ENCODE results near the gene CRADD.
"Not testable (repeated sequence)": the region's sequence is repeated elsewhere in the genome, so short reads cannot be mapped to it uniquely, and the experiment has no call there.

CRADD gene

DNA sequence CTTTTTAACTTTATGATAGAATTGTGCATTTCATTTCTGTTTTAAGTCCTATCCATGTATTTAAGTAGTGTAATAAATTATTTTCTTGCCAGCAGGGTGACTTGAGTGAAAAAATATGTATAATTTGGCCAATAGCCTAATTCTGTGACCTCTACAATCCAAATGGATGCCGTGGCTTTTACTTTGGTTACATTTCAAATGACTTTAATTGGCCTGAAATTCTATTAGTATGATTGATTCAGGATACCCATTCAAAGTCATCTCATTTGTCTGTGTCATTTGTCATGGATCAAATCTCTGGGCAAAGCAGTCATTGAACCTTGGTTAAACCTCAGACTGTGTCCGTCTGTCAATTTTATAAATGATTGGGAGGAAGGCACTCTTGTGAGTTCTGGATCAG is 29.6 kb downstream of the CRADD start:
- no peak for DNase-seq (ENCODE audit: low spot score)

GRCh38 chr12:93707836-93708235 is 30.7 kb downstream of the CRADD start:
- no peak for DNase-seq (ENCODE audit: low spot score)

- no peak for DNase-seq (ENCODE audit: low spot score)
Observed at GRCh38 chr12:93708952-93709351, 31.8 kb downstream of the CRADD start.

GRCh38 chr12:93709386-93709785 is 32.2 kb downstream of the CRADD start:
- no peak for DNase-seq (ENCODE audit: low spot score)

GRCh38 chr12:93710574-93710926 is 33.4 kb downstream of the CRADD start:
- no peak for DNase-seq (ENCODE audit: low spot score)

DNA sequence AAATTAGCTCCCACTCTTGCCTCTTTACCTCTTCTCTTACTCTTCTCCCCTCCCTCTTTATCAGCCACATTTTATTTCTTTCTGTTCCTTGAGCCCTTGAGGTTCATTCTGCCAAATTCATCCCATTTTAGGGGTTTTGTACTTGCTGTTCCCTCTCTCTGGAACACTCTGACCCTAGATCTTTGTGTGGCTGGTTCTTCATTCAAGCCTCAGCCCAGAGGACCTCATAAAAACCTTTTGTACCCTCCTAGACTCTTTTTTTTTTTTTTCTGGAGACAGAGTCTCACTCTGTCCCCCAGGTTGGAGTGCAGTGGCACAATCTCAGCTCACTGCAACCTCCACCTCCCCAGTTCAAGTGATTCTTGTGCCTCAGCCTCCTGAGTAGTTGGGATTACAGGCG is 34.3 kb downstream of the CRADD start:
- DNase-seq (ENCODE audit: low spot score): not testable (repeated sequence)

DNA sequence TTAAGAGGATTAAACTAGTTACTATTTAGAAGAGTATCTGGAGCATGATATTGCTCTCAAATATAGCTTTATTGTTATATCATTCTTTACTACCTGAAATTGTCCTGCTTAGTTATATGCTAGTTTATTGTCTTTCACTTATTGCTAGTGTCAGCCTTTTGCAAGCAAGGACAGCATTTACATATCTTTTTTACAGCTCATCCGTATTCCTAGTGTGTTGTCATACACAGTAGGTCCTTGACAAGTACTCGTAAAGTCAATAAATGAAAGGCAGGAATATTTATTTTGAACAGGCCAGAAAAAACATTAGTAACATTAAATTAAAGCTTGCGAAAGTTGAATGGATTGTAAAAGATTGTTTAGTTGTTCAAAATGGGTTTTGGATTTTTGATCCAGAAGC is 35.0 kb downstream of the CRADD start:
- no peak for DNase-seq (ENCODE audit: low spot score)

DNA sequence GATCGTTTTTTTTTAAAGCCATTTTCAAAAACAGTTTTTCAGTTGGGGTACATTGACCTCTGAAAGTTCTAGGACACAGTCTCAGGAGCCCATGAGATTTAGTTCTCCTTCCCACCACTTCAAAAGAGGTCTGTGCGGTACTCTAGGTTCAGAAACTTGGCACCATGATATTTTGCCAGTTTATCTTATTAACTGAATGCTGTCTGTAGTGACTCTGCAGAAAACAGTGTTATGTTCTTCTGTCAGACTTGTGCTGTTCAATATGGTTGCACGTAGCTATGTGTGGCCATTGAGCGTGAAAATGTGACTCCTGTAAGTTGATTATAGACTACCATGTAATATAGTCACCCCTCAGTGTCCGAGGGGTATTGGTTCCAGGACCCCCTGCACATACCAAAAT is 35.9 kb downstream of the CRADD start:
- DNase-seq (ENCODE audit: low spot score): no peak

- no peak for DNase-seq (ENCODE audit: low spot score)
Observed at GRCh38 chr12:93713800-93714199, 36.6 kb downstream of the CRADD start.

- DNase-seq (ENCODE audit: low spot score): no peak
Observed at GRCh38 chr12:93714382-93714781, 37.2 kb downstream of the CRADD start.

DNA sequence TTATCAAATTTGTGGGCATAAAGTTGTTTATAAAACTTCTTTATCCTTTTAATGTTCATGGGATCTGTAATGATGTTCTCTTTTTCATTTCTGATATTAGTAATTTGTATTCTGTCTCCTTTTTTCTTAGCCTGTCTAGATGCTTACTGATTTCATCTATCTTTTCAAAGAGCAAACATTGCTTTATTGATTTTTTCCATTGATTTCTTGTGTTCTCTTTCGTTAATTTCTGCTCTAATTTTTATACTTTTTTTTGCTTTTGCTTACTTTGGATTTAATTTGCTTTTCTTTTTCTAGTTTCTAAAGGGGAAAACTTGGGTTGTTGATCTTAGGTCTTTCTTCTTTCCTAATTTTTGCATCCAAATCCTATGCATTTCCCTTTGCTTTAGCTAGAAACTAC is 42.5 kb downstream of the CRADD start:
- no peak for DNase-seq (ENCODE audit: low spot score)

- no peak for DNase-seq (ENCODE audit: low spot score)
Observed at GRCh38 chr12:93720559-93720958, 43.4 kb downstream of the CRADD start.

DNA sequence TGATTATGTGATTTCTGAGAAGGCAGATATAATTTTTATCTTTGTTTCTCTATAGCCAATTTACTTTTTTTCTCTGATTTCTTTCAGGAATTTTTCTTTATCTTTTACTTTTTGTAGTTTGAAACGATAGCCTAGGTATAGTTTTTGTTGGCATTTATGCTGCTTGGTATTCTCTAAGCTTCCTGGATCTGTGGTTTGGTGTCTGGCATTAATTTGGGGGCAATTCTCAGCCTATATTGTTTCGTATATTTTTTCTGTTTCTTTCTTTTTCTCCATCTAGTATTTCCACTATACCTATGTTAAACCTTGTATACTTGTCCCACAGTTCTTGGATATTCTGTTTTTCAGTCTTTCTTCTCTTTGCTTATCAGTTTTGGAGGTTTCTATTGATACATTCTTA is 45.0 kb downstream of the CRADD start:
- no peak for DNase-seq (ENCODE audit: low spot score)

GRCh38 chr12:93722835-93723567 is 45.8 kb downstream of the CRADD start:
- no peak for DNase-seq (ENCODE audit: low spot score)

DNA sequence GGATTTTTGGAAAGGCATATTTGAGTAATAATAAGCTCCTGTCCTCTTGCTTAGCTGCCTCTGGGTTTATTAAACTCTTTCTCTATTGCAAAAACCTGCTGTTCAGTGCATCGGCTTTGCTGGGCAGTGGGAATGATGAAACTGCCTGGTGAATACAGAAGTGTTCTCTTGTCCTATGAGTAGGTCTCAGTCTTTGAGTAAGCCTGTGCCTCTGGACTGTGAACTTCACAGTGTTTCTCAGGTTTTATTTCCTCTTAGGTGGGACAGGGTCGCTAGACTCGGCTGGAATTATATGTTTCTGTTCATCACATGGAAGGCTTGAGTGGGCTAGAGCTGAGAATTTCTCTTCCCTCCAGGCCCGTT is 46.4 kb downstream of the CRADD start:
- no peak for DNase-seq (ENCODE audit: low spot score)

- DNase-seq (ENCODE audit: low spot score): no peak
Observed at GRCh38 chr12:93725531-93725930, 48.4 kb downstream of the CRADD start.

GRCh38 chr12:93727195-93727811 is 50.1 kb downstream of the CRADD start:
- DNase-seq (ENCODE audit: low spot score): no peak

DNA sequence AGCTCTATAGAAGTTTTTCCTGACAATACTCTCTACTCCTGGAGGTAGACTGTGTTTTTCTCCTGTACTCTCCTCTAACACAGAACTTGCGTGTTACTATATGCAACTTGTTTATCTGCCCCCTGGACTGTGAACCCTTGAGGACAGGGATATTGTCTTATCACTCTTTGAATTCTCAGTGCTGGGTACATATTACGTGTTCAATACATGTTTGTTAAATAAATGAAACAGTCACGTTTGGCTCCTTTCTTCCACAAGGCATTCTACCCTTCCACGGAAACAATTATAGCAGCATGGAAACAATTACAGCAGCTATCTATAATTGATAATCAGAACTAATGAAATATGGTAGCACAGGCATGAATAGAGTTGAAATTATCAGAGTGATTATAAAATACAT is 50.7 kb downstream of the CRADD start:
- no peak for DNase-seq (ENCODE audit: low spot score)

DNA sequence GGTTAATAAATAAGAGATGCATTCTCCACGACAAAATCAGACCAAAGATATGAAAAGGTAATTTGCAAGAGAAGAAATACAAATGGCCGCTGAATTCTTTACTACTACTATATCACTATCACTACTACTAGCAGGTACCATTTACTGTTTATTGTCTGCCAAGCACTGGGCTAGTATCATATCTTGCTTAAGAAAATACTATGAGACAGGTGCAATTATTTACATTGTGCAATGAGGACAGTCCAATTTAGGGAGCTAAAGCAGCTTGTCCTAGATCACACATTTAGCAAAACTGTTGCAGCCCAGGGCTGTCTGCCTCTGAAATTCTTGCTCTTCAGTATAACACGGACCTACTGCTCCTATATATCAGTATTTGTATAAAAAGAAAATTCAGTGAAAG is 52.8 kb downstream of the CRADD start:
- no peak for DNase-seq (ENCODE audit: low spot score)

DNA sequence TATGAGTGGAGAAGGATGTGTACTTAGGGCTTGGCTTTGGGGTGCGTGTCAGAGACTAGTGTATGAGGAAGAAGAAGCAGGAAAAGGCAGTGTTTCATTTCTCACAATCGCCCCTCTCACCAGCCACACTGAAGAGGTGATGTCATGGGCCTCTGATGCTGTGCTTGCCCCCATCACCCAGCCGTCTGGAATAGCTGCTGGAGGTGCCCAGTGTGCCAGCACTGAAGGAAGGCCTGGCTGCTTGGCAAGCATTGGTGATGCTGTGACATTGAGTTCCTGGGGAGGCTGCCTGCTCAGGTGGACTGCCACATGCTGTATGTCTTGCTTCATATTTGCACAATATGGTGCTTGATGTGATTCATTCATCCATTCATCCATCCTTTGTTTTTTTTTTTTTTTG is 56.2 kb downstream of the CRADD start:
- DNase-seq (ENCODE audit: low spot score): no peak

DNA sequence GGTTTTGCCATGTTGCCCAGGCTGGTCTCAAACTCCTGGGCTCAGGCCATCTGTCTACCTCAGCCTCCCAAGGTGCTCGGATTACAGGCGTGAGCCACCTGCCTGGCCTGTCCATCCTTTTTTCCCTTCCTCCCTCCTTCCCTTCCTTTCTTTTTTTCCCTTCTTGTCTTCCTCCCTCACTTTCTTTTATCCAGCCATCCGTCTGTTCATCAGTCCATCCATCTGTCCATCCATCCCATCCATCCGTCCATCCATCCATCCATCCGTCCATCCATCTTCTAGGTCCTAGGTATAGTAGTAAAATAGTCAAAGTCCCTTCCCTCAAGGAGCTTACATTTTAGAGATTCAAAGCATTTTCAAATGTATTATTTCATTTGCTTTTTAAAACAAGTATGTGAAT is 56.8 kb downstream of the CRADD start:
- DNase-seq (ENCODE audit: low spot score): no peak

GRCh38 chr12:93734784-93735183 is 57.6 kb downstream of the CRADD start:
- no peak for DNase-seq (ENCODE audit: low spot score)

DNA sequence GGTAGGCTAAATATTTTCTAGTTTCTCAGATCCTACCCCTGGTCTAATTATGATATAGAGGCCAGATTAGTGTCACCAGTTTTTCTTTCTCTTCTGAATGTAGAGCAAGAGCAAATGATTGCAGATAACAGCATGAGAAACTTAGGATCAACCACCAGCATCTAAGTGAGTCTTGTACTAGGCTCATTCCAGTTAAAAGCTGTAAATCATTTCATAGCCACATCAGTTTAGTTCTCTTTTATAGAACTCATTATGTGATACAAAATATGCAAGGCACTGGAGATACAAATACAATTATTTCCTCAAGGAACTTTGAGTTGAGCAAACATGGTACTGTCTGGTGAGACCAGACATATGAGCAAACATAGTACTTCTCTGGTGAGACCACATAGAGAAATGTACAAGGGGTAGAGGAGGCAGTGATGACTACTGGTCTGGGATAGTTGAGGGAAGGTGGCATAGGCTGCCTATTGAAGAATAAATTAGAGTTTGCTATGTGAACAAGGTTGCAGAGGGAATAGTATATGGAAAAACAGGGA is 59.5 kb downstream of the CRADD start:
- DNase-seq (ENCODE audit: low spot score): no peak

Measured in ecto neural progenitor cell (in vitro differentiated cells).